GM18951 (cell line): ENCODE results near the gene CYP2R1.

Experiments
- POLR2A ChIP-seq: IDR thresholded peaks from 4 replicates; pipeline ENCODE4 v1.6.1; 2011; ENCODE audit warnings: mild to moderate bottlenecking; ENCODE audit not compliant: insufficient read length, insufficient read depth; ENCODE audit errors: extremely low read depth
- in situ Hi-C: fragments of 300-500 bp; cut with MboI; formaldehyde crosslinking; loops from one replicate; pipeline ENCODE4 v1.12.0; 2022; ENCODE audit warnings: low sequenced_read_pairs, mixed read lengths, inconsistent platforms; ENCODE audit not compliant: unreplicated experiment

CYP2R1 gene, protein sequence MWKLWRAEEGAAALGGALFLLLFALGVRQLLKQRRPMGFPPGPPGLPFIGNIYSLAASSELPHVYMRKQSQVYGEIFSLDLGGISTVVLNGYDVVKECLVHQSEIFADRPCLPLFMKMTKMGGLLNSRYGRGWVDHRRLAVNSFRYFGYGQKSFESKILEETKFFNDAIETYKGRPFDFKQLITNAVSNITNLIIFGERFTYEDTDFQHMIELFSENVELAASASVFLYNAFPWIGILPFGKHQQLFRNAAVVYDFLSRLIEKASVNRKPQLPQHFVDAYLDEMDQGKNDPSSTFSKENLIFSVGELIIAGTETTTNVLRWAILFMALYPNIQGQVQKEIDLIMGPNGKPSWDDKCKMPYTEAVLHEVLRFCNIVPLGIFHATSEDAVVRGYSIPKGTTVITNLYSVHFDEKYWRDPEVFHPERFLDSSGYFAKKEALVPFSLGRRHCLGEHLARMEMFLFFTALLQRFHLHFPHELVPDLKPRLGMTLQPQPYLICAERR

DNA sequence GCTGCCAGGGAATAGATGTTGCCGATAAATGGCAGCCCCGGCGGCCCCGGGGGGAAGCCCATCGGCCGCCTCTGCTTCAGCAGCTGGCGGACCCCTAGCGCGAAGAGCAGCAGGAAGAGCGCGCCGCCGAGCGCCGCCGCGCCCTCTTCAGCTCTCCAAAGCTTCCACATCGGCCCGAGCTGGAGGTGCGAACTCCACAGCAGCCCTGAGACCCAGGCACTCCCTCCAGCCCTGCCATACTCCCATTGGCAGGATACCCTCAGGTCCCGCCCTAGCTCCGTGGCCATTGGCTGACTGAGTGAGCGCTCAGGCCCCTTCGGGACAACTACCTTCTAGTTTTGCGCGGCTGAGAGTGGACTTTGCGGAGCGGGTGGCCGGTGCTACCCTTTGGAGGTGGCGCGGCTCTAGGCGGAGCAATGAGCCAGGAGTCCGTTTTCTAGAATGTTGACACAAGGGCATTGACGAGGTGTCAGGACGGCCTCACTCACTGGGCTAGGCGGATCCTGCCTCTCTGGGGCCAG is at the start of gene CYP2R1:
Gene CYP2R1, minus strand, starts transcription at position 196 of the 521 bp plus-strand sequence. Its CDS starts 26 bp downstream, at position 170.
- in situ Hi-C loops: no loop called here
- peak; percentile 11 for TF ChIP-seq POLR2A

DNA sequence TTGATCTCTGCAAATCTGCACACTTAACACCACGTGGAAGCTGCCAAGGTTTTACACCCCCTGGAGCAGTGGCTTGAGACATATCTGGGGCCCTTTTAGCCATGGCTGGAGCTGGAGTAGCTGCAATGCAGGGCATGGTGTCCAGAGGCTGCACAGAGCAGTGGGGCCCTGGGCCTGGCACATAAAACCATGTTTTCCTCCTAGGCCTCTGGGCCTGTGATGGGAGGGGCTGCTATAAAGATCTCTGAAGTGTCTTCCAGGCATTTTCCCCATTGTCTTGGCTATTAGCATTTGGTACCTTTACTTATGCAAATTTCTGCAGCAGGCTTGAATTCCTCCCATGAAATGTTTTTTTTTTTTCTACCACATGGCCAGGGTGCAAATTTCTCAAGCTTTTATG is 46.9 kb upstream of the CYP2R1 start:
- in situ Hi-C loops: no loop called here
- TF ChIP-seq POLR2A: no peak

DNA sequence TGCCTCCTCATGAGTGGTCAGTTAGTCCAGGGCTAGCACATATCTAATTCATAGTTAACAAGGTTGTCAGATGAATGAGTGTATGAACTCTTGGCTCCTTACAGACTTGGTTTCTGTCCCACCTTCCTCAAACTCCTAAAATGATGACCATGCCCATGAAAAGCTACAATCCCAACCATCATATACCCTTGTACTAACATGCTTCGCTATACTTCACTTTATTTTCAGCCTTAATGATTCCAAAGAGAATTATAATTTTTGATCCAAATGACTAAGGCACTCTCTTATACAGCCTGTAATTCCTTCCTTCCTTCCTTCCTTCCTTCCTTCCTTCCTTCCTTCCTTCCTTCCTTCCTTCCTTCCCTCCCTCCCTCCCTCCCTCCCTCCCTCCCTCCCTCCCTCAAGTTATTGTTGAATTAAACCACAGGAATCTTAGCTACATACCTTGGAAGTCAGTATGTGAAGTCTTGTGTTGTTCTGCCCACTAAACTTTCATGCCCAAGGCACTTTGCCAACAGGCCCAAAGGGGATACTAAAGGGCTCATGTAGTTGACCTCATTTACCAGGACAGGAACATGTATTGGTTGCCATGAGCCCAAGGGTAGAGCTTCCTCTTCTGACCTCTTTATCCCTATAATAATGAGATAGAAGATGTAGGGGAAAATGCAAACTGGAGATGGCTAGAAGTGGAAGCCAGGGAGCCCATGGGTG is 42.8 kb upstream of the CYP2R1 start:
- in situ Hi-C loops: no loop called here
- TF ChIP-seq POLR2A: no peak

DNA sequence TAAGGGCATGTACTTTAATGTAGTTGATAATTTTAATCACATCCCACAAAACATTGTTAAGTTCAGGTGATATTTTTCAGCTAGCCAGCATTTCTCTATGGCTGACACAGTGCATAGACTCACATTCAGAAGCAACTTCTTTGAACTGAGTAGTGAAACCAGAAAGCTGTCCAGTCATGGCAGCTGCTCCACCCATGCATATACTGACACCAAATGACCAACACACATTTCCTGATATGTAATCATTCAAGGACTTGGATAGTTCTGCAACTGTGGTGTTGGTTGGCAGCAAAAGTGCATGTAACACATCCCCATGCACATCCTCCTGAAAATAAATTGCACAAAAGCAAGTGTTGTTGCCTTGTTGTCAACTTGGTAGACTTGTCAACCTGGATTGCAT is 40.4 kb upstream of the CYP2R1 start:
- no peak for TF ChIP-seq POLR2A
- in situ Hi-C loops: no loop called here

DNA sequence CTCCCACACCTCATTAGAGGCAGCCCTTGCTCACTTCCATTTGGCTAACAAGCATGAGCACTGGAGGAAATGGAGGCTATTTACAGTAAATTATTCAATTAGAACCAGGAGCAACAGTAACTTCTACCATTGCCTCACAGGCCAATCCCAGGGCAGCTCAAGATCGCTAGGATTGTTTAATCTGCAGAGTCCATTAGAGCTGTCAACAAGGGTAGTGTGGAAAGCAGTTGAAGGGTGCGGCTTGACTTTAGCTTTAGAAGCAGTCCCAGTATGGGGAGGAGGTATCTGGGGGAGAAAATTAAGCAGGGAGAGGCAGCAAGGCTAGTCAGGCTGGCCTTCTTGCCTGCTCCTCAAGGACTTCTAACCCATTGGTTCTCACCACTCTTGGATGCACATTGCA is 38.3 kb upstream of the CYP2R1 start:
- no peak for TF ChIP-seq POLR2A
- in situ Hi-C loops: no loop called here

DNA sequence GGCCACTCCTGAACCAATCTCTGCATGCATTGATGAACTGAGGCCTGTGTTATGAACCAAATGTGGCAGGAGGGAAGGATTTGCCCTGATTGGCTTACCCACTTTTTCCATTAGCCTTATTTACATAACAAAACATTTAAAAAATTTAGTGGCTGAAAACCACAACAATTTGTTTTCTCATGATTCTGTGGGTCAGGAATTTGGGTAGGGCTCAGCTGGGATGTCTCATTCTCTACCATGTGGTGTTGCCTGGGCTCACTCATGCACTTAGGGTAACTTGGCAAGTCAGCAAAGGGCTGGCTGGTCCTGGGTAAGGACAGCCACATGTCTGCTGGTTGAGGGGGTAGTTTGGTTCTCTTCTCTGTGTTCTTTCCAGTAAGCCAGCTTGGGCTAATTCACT is 35.1 kb upstream of the CYP2R1 start:
- TF ChIP-seq POLR2A: no peak
- in situ Hi-C loops: no loop called here

DNA sequence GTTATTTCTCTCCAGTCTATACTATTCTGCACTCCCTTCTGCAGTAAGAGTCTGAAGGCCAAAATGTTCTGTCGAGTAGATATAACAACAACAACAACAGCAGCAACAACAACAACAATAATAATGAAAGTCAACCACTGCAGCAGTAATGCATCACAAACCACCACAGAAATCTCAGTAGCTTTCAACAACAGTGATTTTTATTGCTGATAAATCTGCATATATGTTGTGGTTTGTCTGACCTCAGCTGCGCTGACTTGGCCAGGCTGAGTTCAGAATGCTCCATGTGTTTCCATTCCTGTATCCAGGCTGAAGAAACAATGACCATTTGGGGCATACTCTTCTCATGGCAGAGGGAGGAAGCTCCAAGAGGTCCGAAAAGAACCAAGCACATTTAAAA is 32.3 kb upstream of the CYP2R1 start:
- no peak for TF ChIP-seq POLR2A
- in situ Hi-C loops: no loop called here

DNA sequence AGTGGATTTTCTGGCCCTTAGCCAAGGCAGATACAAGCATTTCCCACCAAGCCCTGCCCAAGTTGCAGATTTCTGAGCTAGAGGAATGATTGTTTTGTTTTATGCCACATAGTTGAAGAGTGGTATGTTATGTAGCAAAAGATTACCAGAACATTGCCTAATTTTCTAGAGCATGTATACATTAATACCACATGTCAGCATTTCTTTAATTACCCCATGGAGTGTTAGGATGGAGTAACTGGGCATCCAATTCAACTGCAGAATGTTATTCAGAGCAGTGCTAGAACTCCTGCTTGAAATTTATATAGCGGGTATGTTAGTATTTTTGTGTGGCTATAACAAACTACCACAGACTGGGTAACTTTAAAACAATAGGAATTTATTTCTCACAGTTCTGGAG is 24.4 kb upstream of the CYP2R1 start:
- in situ Hi-C loops: no loop called here

DNA sequence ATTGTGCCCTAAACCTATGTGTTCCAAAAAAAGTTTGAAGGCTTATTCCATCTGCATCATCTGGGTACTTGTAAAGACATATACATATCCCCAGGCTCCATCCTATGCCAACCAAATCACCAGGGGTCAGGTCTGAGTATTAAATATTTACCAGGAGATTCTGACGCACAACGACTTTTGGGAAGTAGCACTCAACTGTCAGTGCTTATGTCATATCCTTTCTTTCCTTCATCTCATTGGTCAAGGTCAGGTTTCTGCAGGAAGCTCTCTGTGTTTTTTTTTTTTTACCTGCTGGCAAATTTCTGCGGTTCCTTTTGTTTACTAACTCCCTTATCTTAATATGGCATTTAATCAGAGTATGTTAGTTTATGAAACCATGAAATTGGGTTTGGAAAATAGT is 22.5 kb upstream of the CYP2R1 start:
- no peak for TF ChIP-seq POLR2A
- in situ Hi-C loops: no loop called here

More for the DNA sequence above, 24.4 kb upstream of the CYP2R1 start:
- TF ChIP-seq POLR2A: no peak

DNA sequence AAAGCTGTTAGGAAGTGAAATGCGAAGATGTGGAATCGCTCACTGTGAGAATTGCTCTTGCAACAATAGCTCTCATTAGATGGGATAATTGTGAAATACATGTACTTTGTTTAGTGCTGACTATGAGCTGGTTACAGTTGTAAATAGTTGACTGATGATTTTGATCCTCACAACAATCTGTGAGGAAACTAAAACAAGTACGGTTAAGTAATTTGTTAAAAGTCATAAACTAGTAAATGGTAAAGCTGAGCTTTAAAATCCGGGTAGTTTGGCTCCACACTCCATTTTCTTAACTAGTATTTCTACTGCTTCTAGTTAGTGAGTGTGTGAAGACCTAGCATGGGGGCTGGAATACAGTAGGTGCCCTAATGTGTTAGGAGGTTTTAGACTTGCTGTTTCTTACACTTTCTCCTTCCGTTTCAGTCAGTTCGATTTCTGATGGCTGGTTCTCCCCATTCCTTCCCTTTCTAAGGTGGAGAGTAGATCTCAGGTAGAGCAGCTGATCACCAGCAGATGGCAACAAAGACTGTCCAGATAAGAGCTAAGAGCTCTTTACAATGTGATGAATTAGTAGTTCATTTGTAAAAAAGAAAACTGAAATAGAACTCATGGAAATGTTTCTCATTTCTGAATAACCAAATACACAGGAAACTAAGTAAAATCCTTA is 16.3 kb upstream of the CYP2R1 start:
- TF ChIP-seq POLR2A: no peak
- in situ Hi-C loops: loop anchor here (5.0 to 10.0 kb wide), 2 partner anchors 121 to 364 kb away; no protein-coding TSS in a partner anchor

DNA sequence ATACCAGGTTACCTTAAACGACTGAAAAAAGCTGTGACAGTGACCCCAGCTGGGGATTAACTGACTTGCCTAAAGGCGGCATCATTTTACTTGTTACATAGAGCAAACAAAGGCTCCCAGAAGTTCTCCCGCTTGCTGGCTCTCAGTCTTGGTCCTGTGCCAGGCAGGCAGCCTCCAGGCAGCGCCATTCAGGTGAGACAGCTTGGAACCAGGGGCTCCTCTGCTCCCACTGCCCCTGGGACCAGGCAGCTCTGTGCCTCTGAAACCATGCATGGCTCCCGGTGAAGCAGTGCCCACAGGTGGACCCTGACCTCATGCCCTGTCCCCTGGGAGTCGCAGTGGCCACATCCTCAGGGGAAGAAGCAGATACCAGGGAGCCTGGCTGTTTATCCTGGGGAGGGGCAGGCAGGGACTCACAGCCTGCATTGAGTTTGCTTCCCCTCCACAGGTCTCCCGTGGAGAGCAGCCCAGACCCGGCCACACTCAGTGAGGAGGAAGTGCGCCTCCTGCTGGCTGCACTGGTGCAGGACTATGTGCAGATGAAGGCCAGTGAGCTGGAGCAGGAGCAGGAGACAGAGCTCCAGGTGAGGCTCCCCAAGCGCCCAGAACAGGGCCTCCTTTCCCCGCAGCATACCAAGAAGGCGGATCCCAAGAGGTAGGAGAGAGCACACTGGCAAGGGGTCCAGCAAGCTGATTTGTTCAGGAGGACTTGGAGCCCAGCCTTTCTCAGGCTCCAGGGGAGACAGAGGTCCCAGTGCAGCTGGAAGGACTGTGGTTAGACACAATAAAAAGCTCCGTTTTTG is 15.6 kb upstream of the CYP2R1 start:
- no peak for TF ChIP-seq POLR2A
- in situ Hi-C loops: loop anchor here (5.0 to 10.0 kb wide), 2 partner anchors 120 to 363 kb away; no protein-coding TSS in a partner anchor

DNA sequence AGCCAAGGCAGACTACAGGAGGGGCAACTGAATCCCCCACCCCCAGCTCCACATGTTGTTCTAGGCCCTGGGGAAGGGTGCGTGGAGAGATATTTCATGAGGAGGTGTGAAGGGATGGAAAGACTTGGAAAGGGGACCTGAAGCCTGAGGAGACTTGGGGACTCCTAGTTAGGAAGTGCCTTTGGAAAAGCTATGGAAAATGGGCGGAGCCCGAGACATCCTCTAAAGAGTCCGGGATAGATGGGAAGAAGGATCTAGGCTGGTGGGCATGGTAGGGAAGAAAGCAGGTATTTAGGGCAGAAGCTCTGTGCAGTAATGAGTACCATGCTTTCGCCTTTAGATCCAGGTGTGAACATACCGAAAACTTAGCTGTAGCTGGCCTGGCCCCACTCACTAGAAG is 15.0 kb upstream of the CYP2R1 start:
- in situ Hi-C loops: loop anchor here (5.0 to 10.0 kb wide), 2 partner anchors 120 to 362 kb away; no protein-coding TSS in a partner anchor
- no peak for TF ChIP-seq POLR2A
